Right forelimb (tissue), 1 donor: ENCODE results near the gene PPP1CA.

ENCODE experiments used
- DNase-seq: peaks from one replicate; pipeline ENCODE4 v3.0.0-alpha.2; 2018

The PPP1CA gene

DNA sequence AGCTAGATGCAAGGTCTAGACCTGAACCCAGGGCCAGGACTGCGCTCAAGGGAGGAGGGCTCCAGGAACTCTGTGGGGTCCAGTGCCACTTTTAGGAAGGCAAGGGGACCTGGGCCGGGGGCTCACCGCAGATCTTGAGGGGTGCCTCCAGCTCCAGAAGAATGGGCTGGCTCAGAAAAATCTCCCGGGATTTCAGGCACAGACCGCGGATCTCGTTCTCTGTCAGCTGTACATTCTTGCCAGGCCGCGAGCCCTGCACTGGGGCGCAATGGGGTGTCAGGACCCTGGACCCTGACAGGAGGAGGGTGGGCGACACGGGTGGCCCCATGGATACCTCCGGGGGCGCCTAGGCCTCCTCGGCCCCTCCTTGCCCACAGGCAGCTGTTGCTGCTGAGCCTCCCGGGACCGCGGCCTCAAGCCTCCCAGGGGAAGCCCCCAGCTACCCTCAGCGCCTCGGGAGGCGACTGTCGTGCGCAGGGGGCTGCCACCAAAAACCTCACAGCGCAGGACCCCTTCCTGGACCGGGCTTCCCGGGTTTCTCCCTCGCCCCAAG lies 640 bp downstream of the PPP1CA start:
- no peak for DNase-seq

DNA sequence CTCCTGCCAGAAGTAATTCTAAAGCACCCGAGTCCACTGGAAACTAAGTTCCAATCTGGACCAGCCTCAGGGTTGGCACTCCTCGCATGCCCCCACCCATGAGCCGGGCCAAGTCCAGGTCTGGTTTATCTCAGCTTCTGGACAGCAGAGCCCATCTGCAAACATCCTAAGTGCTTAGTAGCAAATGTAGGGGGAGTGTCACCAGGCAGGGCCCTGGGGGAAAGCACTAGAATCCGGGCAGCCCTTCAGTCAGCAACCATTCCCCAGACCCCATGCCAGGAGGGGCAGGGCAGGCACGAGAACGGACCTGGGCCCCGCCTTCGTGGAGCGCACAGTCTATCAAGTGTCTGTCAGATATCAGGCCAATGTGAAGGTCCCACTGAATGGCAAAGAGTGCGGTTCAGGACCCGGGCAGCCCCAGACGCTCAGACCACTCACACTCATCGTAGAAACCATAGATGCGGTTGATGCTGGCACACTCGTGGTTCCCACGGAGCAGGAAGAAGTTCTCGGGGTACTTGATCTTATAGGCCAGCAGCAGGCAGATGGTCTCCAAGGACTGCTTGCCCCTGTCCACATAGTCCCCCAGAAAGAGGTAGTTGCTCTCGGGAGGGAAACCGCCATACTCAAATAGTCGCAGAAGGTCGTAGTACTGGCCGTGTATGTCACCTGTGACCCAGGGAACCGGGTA lies 1.3 kb downstream of the PPP1CA start:
- peak; percentile 46 for DNase-seq

DNA sequence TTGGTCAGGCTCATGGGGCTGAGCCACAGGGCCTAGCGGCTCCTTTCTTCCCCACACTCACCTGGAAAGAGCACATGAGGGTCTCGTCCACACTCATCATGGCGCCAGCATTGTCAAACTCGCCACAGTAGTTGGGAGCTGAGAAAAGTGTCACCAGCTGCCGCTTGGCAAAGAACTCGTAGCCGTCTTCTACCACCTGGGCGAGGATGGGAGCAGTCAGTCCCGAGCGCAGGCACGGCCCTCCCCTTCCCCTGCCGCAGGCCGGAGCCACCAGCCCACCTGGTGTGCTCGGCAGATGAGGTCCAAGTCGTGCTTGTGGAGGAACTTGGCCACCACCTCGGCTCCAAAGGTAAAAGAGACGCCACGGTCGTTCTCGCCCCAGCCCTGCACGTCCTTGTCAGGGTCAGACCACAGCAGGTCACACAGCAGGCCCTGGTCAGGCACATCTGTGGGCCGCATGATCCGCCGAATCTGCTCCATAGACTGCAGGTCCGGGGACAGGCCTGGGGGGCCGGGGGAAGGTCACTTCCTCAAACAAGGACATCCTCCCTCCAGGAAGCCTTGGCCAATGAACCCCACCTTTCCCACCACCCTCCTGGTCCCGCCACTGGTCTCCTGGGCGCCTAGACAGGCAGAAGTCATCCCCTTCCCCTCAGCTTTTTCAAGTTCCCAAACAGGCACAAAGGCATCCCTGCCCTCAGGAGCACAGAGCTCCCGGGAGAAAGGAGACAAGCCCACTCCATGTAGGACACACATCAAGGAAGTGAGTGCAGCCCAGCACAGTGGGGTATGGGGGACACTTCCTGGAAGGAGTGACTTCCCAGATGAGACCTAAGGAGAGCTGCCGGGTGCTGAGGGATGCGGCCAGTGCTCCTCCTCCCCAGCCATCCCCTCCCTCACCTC lies 2.7 kb downstream of the PPP1CA start:
- DNase-seq = no peak

DNA sequence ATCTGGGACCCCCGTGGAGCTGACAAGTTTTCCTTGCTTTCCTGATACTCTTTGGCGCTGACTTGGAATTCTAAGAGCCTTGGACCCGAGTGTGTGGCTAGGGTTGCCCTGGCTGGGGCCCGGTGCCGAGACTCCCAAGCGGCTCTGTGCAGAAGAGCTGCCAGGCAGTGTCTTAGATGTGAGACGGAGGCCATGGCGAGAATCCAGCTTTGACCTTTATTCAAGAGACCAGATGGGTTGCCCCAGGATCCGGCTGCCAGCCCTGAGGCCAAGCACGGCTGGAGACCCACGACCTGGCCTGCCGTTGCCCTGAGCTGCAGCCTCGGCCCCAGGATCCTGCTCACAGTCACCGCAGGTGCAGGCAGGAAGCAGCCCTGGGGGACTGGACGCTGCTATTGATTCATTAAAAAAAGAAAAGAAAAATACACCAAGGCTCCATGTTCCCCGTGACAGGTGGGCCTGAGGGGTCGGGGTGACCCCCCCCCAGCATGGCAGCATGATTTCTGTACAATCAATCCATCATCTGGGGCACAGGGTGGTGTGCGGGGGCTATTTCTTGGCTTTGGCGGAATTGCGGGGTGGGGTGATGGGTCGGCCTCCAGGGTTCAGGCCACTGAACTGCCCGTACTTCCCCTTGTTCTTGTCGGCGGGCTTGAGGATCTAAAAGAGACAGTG lies 3.5 kb downstream of the PPP1CA start:
- peak; percentile 41 for DNase-seq

- DNase-seq = peak; percentile 47
These were observed 4.1 kb downstream of the PPP1CA start for GRCh38 chr11:67397536-67397935.

GRCh38 chr11:67396587-67397389 lies 4.9 kb downstream of the PPP1CA start:
- peak; percentile 48 for DNase-seq

DNA sequence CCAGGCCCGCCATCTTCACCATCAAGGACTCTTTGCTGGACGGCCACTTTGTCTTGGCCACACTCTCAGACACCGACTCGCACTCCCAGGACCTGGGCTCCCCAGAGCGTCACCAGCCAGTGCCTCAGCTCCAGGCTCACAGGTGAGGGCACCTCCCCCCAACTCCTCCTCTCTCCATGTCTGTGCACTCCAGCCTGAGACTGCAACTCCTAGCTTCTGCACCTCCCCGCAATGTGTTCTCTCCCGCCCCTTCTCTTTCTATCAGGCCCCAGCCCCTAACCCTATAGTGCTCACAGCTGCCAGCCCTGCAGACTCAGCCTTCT lies 5.4 kb downstream of the PPP1CA start:
- no peak for DNase-seq

DNA sequence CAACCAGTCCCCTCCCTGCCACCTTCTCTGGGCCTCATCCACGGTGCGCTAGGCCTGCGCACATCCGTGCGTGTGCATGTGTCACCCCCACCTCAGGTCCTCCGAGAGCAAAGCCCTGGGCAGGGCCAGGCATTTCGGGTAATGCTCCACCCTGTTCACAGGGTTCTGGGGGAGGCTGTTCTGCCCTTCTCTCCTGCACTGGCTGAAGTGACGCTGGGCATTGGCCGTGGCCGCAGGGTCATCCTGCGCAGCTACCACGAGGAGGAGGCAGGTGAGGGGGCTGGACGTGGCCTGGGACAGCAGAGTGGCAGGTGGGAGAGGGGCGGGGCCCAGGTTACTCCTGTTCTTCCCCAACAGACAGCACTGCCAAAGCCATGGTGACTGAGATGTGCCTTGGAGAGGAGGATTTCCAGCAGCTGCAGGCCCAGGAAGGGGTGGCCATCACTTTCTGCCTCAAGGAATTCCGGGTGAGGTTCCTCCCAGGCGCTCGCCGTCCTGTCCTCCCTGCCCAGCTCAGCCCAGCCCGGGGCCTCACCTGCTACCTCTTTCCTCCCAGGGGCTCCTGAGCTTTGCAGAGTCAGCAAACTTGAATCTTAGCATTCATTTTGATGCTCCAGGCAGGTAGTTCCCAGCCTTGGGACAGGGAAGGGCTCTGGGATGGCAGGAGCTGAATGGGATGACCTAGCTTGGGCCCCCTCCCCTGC lies 6.0 kb downstream of the PPP1CA start:
- no peak for DNase-seq

DNA sequence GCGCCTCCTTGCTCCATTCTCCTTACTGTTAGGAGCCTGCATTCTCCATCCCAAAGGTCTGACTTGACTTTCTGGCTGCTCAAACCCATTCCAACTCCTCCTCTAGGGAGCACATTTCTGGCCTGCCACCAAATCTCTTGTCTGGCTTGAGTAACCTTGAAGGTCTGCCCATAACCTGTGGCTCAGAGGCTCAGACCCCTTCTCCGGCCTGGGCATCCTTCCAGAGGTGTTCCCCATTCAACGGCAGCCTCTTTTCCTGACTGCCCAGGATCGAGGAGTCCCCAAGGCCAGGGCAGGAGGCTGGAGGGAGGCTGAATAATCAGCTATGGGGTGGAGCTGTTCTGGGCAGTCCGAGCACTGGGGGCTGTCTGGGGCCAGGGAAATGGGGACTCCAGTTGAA lies 7.7 kb downstream of the PPP1CA start:
- no peak for DNase-seq

DNA sequence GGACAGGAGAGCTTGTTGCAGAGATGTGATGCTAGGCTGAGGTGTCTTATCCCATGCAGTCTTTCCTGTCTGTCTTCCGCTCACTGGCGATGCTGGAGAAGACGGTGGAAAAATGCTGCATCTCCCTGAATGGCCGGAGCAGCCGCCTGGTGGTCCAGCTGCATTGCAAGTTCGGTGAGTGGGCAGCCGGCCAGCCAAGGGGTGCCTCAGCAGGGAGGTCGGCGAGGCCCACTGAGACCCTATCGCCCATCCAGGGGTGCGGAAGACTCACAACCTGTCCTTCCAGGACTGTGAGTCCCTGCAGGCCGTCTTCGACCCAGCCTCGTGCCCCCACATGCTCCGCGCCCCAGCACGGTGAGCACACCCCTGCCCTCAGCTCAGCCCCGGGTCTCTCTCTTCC lies 8.2 kb downstream of the PPP1CA start:
- DNase-seq = no peak

DNA sequence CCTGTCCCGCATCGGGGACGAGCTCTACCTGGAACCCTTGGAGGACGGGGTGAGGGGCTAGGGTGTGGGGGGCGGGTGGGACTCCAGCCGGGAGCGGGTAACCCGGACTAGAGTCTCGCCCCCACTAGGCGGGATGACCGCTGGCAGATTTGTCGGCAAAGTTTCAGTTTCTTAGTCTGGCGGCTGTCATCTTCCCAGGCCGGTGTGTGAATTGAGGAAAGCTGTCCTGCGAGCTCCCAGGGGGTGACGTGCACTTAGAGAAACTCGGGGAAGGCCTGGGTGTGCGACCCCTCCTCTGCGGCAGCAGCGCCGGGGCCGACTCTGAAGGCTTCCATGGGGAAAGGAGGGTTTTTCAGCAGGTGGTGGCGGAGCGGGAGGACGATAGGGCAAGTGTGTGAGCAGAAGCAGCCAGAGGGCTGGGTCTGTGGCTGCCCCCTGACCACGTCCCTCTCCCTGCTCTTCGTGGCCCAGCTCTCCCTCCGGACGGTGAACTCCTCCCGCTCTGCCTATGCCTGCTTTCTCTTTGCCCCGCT lies 9.4 kb downstream of the PPP1CA start:
- no peak for DNase-seq

DNA sequence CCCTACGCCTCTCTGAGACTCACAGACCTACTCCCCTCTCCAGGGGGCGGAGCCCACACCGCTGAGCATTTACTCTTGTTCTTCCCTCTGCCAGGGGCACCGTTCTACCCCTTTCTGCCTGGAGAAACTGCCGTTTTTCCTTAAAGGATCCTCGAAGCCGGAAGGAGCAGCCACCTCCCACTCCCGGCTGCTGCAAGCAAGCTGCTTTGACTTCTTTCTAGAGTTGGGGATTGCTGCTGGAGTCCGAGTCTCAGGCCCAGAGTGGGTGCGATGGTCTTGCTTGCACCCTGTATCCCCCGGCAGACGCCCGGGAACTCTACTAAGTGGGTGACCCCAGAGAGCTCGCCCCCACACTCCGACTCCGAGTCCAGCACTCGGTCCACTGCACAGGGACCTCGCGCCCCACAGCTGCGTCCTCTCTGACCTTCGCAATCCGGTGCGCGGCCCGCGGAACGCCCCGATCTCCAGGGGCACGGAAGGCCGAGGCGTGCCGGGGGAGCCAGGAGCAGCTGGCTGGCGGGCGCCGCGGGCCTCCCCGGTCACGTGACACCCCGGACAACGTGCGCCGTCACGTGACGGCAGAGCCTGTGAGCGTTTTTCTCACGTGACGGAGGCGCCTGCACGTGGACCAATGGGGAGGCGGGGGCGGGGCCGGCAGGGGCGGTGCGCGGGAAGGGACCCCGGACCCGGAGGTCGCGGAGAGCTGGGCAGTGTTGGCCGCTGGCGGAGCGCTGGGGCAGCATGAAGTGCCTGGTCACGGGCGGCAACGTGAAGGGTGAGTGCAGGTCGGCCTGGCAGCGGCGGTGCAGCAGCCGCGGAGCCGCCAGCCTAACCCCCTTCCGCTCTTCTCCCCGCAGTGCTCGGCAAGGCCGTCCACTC lies 10.1 kb downstream of the PPP1CA start, which contains the start of gene RAD9A:
RAD9A (plus strand) TSS at position 683 of the 879 bp plus-strand sequence; CDS start at position 742, 59 bp downstream.
- peak; percentile 95 for DNase-seq

DNA sequence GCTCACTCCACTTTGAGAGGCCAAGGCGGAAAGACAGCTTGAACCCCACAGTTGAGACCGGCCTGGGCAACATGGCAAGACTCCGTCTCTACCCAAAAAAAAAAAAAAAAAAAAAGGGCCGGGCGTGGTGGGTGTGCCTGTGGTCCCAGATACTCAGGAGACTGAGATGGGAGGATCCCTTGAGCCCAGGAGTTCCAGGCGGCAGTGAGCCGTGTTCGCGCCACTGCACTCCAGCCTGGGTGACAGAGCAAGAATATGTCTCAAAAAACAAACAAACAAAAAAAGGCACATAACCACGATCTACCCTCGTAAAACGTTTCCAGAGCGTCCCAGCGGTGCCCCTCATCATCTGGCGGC lies 10.7 kb downstream of the PPP1CA start:
- no peak for DNase-seq

GRCh38 chr11:67389477-67389876 lies 12.2 kb downstream of the PPP1CA start:
- DNase-seq = no peak

DNA sequence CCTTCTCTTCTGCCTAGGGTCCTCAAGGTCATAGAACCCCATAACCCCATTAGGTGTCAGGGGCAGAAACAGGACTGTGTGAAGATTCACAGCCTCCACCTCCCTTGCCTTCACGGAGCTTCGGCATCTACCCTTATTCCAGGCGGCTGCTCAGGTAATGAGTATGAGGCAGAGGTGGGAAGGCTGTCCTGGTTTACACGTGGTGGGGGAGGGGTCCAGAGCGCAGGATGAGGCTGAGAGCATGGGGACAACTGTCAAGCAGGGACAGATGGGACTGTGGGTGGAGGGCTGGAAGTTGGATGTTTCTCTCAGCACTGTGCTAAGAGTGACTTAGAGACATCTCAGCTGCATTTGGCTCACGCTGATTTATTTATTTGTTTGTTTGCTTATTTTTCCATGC lies 14.1 kb downstream of the PPP1CA start:
- no peak for DNase-seq

DNA sequence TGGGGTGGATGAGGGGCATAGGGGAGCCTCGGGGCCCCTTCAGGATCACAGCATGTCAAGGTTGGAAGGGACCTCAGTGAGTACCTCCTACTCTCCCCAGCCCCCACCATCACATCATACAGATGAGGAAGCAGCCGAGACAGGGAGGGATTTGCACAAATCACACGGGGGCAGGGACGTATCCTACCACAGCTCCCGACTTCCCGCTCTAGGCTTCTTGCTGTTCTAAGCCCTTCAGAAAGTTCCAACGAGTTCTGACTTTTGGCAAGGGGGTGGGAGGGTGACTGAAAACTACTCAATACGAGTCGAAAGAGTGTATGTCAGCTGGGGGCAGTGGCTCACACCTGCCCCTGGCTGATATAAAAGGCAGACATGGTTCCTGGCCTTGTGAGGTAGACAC lies 14.6 kb downstream of the PPP1CA start:
- no peak for DNase-seq

- DNase-seq = no peak
These were observed 16.7 kb downstream of the PPP1CA start for GRCh38 chr11:67384851-67385366.

- DNase-seq = peak; percentile 89
These were observed 19.2 kb downstream of the PPP1CA start for GRCh38 chr11:67382276-67383136.

DNA sequence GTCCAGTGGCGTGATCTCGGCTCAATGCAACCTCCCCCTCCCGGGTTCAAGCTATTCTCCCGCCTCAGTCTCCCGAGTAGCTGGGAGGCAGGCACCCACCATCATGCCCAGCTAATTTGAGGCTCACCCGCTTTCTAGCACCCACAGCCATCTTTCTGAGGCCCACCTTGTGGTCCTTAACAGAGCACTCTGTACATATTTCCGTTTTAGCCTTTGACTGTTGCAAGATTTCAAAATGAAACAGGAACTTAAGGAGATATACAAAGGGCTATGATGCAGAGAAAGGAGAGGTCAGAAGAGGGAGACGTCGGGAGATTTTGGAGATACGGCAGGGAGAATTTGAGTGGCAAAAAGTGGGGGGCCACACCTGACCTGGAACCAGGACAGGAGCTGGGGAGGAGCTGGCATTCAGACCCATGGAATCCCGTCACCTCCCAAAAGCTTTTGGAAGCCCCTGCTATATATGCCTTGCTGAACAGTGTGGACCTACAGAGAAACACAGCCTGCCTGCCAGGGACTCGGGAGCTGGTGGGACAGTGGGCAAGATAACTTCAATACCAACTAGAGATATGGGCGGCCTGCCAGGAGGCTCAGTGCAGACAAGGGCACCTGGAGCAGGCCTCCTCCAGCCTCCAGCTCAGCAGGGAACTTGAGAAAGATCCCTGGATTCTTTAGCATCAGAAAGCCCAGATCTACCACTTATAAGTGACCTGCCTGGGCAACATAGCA lies 20.2 kb downstream of the PPP1CA start:
- no peak for DNase-seq
